Adipose tissue (tissue), 3 donors: ENCODE measurements around the gene NABP2. TPM values are rescaled to one million over a fixed set of nuclear protein-coding genes. Genes with fewer than 3 reads are reported as not detected.

Experiments
- H3K27ac ChIP-seq: one replicate; pipeline ENCODE4 v1.5.1; 2013; ENCODE audit warnings: low read depth, low read length
- WGBS, 3 donors: extraction: QIAGEN DNeasy Blood & Tissue Kit; methylation state at CpG; one replicate each; pipeline ENCODE4 v1.1.7; 2013; 5-methylcytosine and 5-hydroxymethylcytosine counted together
- polyA plus RNA-seq, 3 donors: library from polyadenylated mRNA; stranded (reverse); fragments of 200-250 nt; gene quantifications; one replicate each; pipeline ENCODE4 v1.2.3, GENCODE V29; 2013
- donor health status: healthy with polysubstance abuse.
- donor health status: Bipolar disorder and iron deficiency.
- donor health status: healthy.

The NABP2 gene
- polyA plus RNA-seq, 3 donors = 20.9 to 22.3 (median 21.3) TPM

DNA sequence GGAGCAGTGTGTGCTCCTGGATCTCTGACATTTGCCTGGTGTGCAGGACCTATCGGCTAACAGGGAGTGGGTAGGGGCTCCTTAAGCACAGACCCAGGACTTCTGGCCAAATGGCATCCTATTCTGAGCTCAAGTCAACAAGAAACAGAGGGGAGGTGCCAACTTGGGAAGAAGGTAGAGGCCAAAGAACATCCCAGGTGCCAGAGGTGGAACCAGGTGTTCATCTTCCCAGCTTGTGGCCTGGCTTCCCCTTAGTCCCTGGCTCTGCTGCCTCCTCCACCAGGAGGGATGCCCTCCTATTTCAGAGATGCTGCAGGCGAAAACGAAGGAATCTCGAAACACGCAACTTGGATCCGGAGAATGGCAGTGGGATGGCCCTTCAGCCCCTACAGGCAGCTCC, 11.9 kb downstream of the NABP2 start:
- H3K27ac ChIP-seq = no peak overlapping the region
- WGBS, 3 donors = 69 to 95% (median 90%) methylated on average over 6 of the region's 6 CpGs

DNA sequence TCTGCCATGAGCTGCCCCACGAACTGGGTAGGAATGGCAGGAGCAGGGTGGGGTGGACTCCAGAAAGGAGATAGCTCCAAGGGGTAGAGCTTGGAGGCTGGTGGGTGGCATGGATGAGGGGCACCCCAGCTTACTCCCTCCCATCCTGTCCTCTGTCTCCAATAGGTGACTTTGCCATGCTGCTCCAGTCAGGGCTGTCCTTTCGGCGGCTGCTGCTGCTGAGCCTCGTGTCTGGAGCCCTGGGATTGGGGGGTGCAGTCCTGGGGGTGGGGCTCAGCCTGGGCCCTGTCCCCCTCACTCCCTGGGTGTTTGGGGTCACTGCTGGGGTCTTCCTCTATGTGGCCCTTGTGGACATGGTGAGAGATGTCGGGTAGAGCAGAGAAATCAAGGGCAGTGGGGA, 12.8 kb downstream of the NABP2 start:
- no peak overlapping the region for H3K27ac ChIP-seq
- WGBS, 3 donors = 52 to 69% (median 64%) methylated on average over 5 of the region's 5 CpGs

DNA sequence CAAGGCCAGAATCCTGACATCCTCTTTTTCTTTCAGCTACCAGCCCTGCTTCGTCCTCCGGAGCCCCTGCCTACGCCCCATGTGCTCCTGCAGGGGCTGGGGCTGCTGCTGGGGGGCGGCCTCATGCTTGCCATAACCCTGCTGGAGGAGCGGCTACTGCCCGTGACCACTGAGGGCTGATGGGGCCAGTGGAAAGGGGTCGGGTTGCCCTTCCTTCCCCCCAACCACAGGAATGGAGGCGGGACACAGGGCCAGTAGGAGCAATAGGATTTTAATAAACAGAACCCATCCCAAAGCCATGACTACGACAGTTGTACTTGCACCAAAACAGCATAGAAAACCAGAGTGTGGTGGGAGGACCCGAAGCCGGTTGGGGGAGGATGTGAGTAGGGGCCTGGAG, 13.4 kb downstream of the NABP2 start:
- WGBS, 3 donors = 68 to 87% (median 77%) methylated on average over 11 of the region's 11 CpGs

DNA sequence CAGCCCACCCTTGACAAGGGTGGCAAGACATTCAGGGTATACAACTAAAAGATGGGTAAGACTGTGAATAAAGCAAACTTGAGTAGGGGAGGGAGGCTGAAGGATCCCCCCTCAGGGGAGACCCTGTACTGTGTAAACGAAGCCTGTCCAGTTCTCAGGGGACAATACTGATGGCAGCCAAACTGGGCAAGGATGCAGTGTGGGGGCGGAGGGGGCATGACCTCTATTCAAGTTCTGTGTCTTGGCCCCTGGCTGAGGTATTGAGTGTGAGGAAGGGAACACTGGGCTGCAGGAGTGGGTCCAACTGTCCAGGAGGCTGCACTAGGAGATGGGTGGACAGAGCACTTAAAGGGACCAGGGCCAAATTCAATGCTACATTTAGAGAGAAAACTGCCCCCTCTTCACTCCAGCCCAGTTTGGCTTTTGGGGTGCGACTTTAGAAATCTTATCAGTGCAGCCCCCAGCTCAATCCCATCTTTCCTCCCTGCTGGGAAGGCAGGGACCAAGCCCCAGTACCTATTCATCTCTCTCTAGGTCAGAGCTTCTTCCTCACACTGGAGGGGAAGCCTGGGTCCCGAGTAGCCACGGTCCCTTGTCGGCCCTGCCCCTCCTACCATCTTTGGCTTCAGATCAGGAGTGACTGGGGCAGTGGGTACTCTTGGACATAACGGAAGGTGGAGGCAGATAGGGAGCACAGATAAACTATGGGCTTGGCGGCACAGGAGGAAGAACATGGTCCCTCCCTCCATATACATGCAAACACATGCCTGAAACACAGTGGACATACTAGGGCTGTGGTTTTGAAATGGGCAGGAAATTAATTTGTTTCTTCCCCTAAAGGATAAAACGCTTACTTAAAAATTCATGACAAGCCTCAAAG, 17.5 kb downstream of the NABP2 start:
- H3K27ac ChIP-seq = no peak overlapping the region
- WGBS, 3 donors = 75 to 83% (median 76%) methylated on average over 9 of the region's 9 CpGs

More for the DNA sequence above, 13.4 kb downstream of the NABP2 start:
- no peak overlapping the region for H3K27ac ChIP-seq

DNA sequence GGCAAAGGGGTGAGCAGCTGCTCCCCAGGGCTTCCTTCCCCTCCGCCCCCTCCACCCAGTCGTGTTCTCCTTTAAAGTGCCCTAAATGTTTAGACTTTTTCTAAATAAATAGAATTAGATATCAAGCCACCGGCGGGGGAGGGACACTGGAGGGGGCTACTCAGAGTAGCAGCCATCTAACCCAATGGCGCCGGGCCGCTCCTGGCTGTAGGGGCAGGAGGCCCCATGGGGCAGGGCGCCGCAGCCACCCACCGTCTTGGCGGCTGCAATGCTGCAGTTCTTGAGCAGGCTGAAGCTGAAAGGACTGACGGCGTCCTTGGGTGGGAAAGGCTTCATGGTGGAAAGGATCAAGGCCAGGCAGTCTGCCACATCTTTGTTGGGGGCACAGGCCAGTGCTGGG, 18.8 kb downstream of the NABP2 start:
- H3K27ac ChIP-seq = no peak overlapping the region
- 68 to 91% (median 88%) methylated on average over 13 of the region's 13 CpGs for WGBS, 3 donors

DNA sequence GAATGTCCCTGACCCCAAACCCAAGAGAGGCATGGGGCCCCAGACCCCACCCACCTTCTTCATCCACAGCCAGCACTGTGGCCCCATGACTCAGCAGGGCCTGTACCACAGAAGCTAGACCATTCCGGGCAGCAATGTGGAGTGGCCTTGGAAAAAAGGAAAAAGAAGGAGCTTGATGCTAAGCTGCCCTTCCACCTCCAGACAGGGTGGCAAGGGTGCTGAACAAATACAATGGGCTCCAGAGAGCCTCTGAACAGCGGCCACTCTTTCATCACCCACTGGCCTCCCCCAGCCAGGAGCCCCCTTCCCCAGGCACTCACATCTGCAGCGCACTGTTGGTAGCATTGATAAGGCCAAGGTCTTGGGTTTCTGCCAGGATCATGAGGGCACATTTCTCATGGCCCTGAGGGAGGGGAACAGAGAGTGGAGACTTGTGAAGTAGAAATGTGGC, 19.6 kb downstream of the NABP2 start:
- WGBS, 3 donors = 23 to 75% (median 68%) methylated on average over 3 of the region's 3 CpGs
- no peak overlapping the region for H3K27ac ChIP-seq

DNA sequence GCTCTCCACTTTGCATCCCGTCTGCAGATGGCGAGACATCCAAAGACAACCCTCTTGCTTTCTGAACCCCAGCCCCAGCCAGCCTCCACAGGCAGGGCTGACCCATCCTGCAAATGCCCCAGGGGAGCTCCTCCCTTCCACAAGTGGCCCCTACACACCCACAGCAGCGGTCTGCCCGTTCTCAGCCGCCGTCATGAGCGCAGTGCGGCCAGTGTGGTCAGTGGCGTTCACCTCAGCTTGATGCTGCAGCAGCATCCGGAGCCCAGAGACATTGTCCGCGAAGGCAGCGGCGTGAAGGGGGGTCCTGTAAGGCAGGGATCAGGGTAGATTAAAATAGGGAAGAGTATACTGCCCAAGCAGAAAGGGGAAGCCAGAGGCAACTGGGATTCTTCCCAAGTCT, 20.4 kb downstream of the NABP2 start:
- 92% methylated on average over 14 of the region's 14 CpGs for WGBS, 3 donors
- H3K27ac ChIP-seq = no peak overlapping the region

DNA sequence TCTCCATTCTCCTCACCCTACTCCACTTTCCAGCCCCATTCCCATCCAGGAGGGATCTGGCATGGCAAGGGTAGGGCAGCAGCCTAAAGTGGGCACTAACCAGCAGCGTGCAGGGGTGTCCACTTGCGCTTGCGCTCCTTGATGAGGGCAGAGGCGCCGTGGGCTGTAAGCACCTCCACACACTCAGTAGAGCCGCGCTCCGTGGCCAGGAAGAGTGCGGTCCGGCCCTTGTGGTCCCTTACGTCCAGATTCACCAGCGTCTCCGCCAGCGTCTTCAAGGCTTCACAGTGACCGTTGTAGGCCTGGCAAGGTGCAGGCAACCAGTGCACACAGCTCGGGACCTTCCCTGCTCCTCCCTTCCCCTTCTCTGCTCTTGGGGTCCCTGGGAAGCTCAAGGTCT, 23.8 kb downstream of the NABP2 start:
- no peak overlapping the region for H3K27ac ChIP-seq
- 93 to 95% (median 94%) methylated on average over 16 of the region's 16 CpGs for WGBS, 3 donors

DNA sequence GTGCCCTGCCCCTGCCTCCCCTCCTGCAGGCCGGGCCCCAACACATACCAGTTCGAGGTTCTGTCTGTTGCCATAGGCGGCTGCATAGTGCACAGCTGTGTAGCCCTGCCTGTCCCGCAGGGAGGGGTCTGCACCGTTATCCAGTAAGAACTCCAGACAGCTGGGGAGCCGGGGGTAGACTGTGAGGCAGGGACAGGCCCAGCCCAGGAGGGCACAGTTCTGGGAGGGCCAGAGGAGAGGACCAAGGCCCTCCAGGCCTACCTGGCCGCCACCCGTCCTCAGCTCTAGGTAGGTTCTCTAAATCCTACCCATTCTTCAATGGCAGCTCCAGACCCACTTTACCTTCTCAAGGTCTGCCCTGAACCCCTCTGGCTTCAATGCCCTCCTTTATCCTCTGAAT, 24.6 kb downstream of the NABP2 start:
- WGBS, 3 donors = 89 to 94% (median 92%) methylated on average over 7 to 8 of the region's 8 CpGs
- H3K27ac ChIP-seq = no peak overlapping the region

DNA sequence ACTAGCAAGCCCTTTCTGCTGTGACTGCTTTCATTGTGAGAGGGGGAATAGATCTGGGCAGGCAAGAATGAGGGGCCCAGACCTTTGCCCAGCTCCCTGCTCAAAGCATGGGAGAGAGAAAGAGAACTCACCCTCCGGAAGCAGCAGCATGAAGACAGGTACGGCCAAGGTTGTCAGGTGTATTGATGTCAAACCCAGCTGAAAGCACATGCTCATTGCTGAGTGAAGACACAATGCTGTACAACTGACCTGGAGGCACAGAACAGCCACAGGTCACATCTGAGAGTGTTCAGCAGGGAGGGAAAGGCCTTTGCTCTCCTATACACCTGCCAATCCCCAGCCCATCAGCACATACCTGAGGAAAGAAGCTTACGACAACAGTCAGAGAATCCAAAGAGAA, 28.5 kb downstream of the NABP2 start:
- WGBS, 3 donors = 88 to 94% (median 89%) methylated on average over 3 of the region's 3 CpGs
- H3K27ac ChIP-seq = no peak overlapping the region

DNA sequence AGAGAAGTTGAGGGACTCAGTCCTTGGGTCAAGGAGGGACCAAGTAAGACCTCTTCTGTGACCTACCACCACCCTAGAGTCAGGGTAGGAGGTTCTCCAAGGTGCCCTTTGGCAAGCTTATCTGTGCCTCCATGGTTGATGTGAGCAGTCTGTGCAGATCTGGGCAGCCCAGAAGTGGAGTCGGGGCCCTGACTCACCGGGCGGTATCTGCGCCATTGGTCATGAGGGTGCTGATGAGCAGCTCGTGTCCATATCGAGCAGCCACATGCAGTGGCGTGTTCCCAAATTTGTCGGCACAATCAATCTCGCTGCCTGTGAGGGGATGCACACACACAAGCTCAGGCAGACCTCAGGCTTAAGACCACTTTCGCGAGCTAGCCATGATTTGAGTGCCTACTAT, 28.9 kb downstream of the NABP2 start:
- 90 to 97% (median 93%) methylated on average over 11 of the region's 11 CpGs for WGBS, 3 donors

DNA sequence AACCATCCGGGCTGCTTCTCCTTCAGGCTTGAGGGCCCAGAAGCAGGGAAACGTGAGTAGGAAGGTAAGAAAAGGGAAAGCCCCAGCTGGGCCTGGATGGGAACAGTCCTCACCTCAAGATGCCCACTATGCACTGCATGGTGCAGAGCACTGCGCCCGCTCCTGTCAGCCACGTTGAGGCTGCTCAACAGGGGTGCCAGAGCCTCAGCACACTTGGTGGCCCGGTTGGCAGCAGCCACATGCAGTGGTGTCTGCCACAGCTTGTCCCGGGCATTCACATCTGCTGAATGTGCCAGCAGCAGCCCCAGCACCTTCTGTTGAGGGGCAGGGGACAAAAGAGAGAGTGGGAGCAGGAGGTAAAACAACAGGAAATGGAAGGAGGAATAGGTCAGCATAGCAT, 31.5 kb downstream of the NABP2 start:
- no peak overlapping the region for H3K27ac ChIP-seq
- WGBS, 3 donors = 88 to 91% (median 91%) methylated on average over 7 of the region's 7 CpGs

More for the DNA sequence above, 28.9 kb downstream of the NABP2 start:
- no peak overlapping the region for H3K27ac ChIP-seq

DNA sequence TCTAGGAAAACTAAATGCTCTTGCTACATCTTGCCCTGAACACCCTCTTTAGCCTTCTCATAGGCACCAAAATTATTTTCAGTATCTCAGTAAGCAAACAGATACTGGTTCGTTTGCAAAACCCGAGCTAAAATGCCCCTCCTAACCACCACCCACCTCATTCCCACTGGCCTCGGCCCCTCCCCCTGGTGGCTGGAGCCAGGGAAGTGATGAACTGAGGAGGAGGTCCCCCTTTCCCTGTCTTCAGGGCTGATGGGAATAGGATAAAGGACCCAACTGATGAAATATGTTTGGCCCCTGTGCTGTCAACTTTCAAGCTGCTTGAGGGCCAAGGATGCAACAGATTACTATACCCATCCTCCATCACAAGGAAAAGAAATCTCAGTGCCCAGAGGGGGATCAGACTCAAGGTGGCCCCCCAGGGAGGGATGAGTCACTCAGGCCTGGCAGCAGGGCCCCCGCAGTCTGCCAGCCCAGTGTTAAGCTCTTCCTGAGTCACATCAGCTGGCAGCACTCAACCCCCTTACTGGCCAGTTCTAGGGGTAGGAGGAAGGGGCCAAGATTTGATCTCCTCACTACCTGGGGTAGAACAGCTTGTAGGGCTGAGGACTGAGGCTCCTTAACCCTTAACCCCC, 32.3 kb downstream of the NABP2 start:
- H3K27ac ChIP-seq = no peak overlapping the region
- 39 to 52% (median 50%) methylated on average over 4 of the region's 4 CpGs for WGBS, 3 donors

DNA sequence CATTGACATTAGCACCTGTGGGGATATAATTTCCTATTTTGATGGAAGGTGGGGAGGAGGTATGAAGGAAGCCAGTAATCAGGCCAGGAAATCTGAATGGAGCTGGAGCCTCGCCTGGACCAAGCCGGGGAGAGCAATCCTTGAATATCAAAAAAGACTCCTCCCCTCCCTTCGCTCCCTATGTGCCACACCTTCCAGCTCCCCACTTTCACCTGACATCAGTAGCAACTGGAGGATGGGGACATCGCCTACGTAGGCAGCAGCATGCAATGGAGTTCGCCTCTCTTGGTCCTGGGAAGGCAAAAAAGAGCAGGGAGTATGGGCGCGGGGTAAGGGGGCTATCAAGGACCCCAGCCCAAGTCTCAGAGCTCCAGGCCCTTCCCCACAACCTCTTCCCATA, 32.9 kb downstream of the NABP2 start:
- H3K27ac ChIP-seq = no peak overlapping the region
- WGBS, 3 donors = 57 to 68% (median 68%) methylated on average over 8 of the region's 8 CpGs

DNA sequence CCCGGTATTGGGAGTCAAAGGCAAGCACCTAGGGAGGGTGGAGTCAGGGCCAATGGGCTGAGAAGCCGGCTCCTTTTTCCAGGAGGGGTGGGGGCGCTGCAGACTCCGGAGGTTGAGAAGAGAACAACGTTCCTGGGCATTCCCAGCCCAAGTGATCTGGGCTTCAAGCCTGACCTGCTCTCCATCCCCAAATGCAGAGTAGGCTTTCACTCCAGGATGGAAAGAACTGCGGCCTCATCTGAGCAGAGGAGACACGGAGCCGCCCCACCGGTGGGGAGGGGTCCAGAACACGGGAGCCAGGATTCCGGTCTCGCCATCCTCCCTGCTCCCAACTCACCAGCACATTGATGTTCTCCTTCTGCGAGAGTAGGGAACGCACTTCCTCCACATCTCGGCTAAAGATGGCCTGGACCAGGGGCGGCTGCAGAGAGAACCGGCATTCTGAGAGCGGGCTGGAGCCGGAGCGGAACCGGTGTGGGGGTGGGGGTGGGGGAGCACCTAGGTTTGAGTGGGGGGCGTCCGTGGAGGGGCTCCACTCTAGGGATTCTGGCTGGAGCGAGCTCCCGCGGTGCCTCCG, 33.4 kb downstream of the NABP2 start:
- H3K27ac ChIP-seq = no peak overlapping the region
- WGBS, 3 donors = 1% methylated on average over 27 of the region's 27 CpGs

DNA sequence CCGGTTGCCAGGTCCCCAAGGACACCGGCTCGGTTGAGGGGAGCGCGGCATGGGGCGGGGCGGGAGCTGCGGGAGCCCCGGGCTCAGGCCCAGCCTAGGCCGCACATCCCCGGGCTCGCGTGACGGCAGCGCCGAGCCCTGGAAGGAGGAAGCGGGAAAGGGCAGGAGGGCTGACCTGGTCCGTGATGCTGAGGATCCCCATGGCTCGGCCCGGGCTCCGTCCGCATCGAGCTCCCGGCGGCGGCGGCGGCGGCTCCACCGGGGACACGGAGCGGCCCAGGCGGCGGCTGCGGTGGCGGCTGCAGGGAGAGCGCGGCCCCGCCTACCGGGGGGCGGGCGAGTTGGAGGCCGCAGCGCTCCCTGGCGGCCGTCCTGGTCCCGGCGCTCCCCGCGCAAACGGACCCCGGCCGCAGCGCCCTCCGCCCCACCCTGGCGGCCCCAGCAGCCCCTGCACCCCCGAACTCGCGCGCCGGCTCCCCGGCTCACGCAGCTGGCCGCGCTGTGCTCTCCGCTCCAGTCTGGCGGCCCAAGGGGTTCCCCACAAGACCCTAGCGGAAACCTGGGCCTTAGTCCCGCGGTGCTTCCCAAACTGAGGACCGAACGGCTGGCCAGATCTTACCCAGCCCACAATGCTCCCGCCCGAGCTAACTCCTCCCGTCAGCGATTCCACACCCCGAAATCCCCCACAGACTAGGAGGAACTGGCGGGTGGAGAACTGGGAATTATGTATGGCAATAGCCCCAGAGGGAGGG, 34.1 kb downstream of the NABP2 start, which contains the start of gene ANKRD52:
ANKRD52 (minus strand) TSS at position 317 of the 752 bp plus-strand sequence; CDS start at position 202, 115 bp downstream.
- 0 to 1% (median 0%) methylated on average over 39 to 78 of the region's 78 CpGs for WGBS, 3 donors
- no peak within 1 kb of the TSS for H3K27ac ChIP-seq

DNA sequence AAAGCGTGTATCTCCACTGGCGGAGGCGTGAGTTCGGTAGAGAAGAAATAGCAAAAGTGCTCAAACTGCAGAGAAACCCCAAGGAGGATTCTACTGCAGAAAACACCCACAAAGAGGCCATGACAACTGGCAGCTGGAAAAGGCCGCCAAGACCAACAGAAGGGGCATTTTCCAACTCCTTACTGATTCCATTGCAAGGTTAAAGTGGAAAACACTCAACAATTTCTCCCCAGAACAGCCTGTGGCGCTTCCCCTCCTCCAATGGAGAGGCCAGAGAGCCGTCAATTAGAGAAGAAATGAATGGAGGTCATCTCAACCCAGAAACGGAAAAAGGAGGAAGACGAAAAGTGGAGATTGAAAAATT, 34.7 kb downstream of the NABP2 start:
- WGBS, 3 donors = 9 to 12% (median 11%) methylated on average over 9 of the region's 9 CpGs
- no peak overlapping the region for H3K27ac ChIP-seq

DNA sequence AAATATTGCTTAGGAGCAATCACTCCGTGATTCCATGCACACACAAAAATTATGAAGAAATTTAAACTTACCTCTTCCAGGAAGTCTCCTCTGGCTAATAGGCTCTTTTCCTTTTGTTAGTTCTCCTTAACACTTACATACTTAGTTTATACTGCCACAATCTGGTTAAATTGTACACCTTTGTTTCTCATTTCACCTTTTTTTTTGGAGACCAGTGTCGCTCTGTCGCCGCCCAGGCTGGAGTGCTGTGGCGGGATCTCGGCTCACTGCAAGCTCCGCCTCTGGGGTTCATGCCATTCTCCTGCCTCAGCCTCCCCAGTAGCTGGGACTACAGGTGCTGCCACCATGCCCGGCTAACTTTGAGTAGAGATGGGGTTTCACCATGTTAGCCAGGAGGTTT, 36.2 kb downstream of the NABP2 start:
- H3K27ac ChIP-seq = no peak overlapping the region
- whole genome bisulfite sequencing, 3 donors = 87 to 95% (median 95%) methylated on average over 8 of the region's 8 CpGs

DNA sequence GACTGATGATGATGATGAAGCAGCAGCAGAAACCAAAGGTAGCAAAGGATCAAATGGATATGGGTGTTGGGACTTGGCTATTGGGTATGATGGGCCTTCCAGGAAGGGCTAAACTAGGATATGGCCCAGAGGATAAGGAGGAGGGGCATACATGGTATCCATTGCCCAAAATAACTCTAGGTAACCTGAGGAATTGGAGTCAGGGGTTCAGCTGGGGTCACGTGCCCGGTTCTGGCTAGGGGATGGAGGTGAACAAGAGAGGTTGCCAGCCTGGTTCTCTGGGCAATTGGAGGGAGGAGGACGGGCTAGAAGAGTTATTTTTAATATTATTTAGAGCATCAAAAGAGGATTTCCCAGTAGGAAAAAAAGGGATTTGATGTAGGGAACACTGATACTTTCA, 36.8 kb downstream of the NABP2 start:
- no peak overlapping the region for H3K27ac ChIP-seq
- WGBS, 3 donors = 87 to 92% (median 91%) methylated on average over 3 of the region's 3 CpGs
